Transverse colon (tissue), 4 donors: Measurements from ENCODE around the gene PRR33. TPM values are rescaled to one million over a fixed set of nuclear protein-coding genes. Genes with fewer than 3 reads are reported as not detected.

Experiments
- DNase-seq: peaks from one replicate; pipeline ENCODE4 v3.0.0-alpha.2; 2019
- H3K27ac ChIP-seq, 4 donors: fragments of 200-600 bp; sonication (generic); 2 replicates each; pipeline ENCODE4 v1.5.1; 2016 to 2018; ENCODE audit warnings: inconsistent platforms in 4 of 4
- H3K27me3 ChIP-seq: fragments of 200-600 bp; sonication (generic); 2 replicates; pipeline ENCODE4 v1.5.1; 2017; ENCODE audit warnings: inconsistent platforms
- H3K36me3 ChIP-seq, 4 donors: fragments of 200-600 bp; sonication (generic); 2 replicates each; pipeline ENCODE4 v1.5.1; 2017 to 2019; ENCODE audit warnings: inconsistent platforms in 4 of 4
- H3K4me1 ChIP-seq, 4 donors: fragments of 200-600 bp; sonication (generic); 2 replicates each; pipeline ENCODE4 v1.5.1; 2017 to 2020; ENCODE audit warnings: inconsistent platforms in 4 of 4
- H3K4me3 ChIP-seq, 4 donors: fragments of 200-600 bp; sonication (generic); 1 replicate in 1 of 4; 2 replicates in 3 of 4; pipeline versions ENCODE4 v1.5.1 to v1.6.1; 2017 to 2019; ENCODE audit warnings: inconsistent platforms in 4 of 4
- H3K9me3 ChIP-seq, 2 donors: fragments of 200-600 bp; sonication (generic); 2 replicates each; pipeline ENCODE4 v1.5.1; 2017 to 2019; ENCODE audit warnings: inconsistent platforms in 2 of 2
- EP300 ChIP-seq: sonication (generic); formaldehyde crosslinking; IDR thresholded peaks from one replicate; pipeline ENCODE4 v1.6.1; 2017; ENCODE audit warnings: antibody characterized with exemption, low read depth
- POLR2A ChIP-seq: fragments of 450-650 bp; IDR thresholded peaks from one replicate; pipeline ENCODE4 v1.6.1; 2016; ENCODE audit warnings: antibody characterized with exemption, mild to moderate bottlenecking, moderate library complexity
- POLR2AphosphoS5 ChIP-seq, 3 donors: sonication (generic); formaldehyde crosslinking; IDR thresholded peaks; one replicate each; pipeline ENCODE4 v1.6.1; 2016; ENCODE audit warnings: antibody characterized with exemption in 3 of 3
- WGBS, 2 donors: methylation state at CpG; one replicate each; pipeline ENCODE4 v1.1.5; 2018; ENCODE audit warnings: low coverage in 1 of 2; 5-methylcytosine and 5-hydroxymethylcytosine counted together
- in situ Hi-C, 4 donors: fragments of 200-750 bp; cut with MboI; loops; one replicate each; pipeline versions ENCODE4 v1.15.0 to v1.15.1; 2017; ENCODE audit warnings: low sequenced_read_pairs in 3 of 4, low pct_ligation_motif_present in 1 of 4, low pct_unique_long_range_greater_than_20kb in 1 of 4
- intact Hi-C: fragments of 100-400 bp; cut with DNase I; formaldehyde crosslinking; loops from one replicate; pipeline ENCODE4 v1.15.1; 2023; ENCODE audit warnings: low total_unique reads
- total RNA-seq, 4 donors: library from RNA; depleted of rRNA; stranded (reverse); fragments of >200 nt; gene quantifications; one replicate each; pipeline ENCODE4 v1.1.0, GENCODE V29; 2016
- TF ChIP-seq, protein P1 (sequence below), 5 experiments: fragments of 200-600 bp in 3 of 5; fragments of 450-650 bp in 2 of 5; sonication (generic) in 3 of 5; IDR thresholded peaks; 1 replicate in 2 of 5; 2 replicates in 3 of 5; pipeline ENCODE4 v1.5.1; 2016 to 2017; ENCODE audit warnings: antibody characterized with exemption in 5 of 5, inconsistent platforms in 3 of 5, mild to moderate bottlenecking in 2 of 5, moderate library complexity in 1 of 5

Gene PRR33
- total RNA-seq, 4 donors from 2014 or later, result not detected

- WGBS, 2 donors, result 93% methylated on average over 25 of the region's 29 CpGs; no CpG with 5 or more reads in 1 of the 2 donors
- peaks cover 0 to 16% (median 8%) of the 10 kb centered on the region in 4 donors for H3K4me1 ChIP-seq
Measured at GRCh38 chr11:1842149-1843097, 49.3 kb downstream of the PRR33 start.

GRCh38 chr11:1841511-1842148 is 50.1 kb downstream of the PRR33 start:
- Histone ChIP-seq H3K36me3 (no peaks in the 10 kb centered on the region), H3K4me1 (peaks cover 0 to 16% (median 8%) of the 10 kb centered on the region in 4 donors), H3K27ac (no peak overlapping the region), H3K9me3 (no peaks in the 10 kb centered on the region), H3K27me3 (no peaks in the 10 kb centered on the region), H3K4me3 (no peak overlapping the region)
- in situ Hi-C loops (no loop called here), intact Hi-C loops (no loop called here)
- TF ChIP-seq, protein P1, sequence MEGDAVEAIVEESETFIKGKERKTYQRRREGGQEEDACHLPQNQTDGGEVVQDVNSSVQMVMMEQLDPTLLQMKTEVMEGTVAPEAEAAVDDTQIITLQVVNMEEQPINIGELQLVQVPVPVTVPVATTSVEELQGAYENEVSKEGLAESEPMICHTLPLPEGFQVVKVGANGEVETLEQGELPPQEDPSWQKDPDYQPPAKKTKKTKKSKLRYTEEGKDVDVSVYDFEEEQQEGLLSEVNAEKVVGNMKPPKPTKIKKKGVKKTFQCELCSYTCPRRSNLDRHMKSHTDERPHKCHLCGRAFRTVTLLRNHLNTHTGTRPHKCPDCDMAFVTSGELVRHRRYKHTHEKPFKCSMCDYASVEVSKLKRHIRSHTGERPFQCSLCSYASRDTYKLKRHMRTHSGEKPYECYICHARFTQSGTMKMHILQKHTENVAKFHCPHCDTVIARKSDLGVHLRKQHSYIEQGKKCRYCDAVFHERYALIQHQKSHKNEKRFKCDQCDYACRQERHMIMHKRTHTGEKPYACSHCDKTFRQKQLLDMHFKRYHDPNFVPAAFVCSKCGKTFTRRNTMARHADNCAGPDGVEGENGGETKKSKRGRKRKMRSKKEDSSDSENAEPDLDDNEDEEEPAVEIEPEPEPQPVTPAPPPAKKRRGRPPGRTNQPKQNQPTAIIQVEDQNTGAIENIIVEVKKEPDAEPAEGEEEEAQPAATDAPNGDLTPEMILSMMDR (IDR thresholded peaks at IDR 0.05), result no peak
- TF ChIP-seq POLR2A (no peak), POLR2AphosphoS5 (IDR thresholded peaks at IDR 0.05) (no peak)
- no peak for DNase-seq
- WGBS, 2 donors, result 88% methylated on average over 14 of the region's 19 CpGs; no CpG with 5 or more reads in 1 of the 2 donors

More at GRCh38 chr11:1842149-1843097, 49.3 kb downstream of the PRR33 start:
- in situ Hi-C loops (no loop called here), intact Hi-C loops (no loop called here)
- Histone ChIP-seq H3K9me3 (no peaks in the 10 kb centered on the region), H3K4me3 (no peak overlapping the region), H3K27me3 (no peaks in the 10 kb centered on the region), H3K36me3 (no peaks in the 10 kb centered on the region), H3K27ac (no peak overlapping the region)
- no peak for TF ChIP-seq EP300
- TF ChIP-seq, protein P1 (IDR thresholded peaks at IDR 0.05), result no peak
- TF ChIP-seq POLR2A, result no peak
- no peak for TF ChIP-seq POLR2AphosphoS5 (IDR thresholded peaks at IDR 0.05)
- DNase-seq, result no peak

DNA sequence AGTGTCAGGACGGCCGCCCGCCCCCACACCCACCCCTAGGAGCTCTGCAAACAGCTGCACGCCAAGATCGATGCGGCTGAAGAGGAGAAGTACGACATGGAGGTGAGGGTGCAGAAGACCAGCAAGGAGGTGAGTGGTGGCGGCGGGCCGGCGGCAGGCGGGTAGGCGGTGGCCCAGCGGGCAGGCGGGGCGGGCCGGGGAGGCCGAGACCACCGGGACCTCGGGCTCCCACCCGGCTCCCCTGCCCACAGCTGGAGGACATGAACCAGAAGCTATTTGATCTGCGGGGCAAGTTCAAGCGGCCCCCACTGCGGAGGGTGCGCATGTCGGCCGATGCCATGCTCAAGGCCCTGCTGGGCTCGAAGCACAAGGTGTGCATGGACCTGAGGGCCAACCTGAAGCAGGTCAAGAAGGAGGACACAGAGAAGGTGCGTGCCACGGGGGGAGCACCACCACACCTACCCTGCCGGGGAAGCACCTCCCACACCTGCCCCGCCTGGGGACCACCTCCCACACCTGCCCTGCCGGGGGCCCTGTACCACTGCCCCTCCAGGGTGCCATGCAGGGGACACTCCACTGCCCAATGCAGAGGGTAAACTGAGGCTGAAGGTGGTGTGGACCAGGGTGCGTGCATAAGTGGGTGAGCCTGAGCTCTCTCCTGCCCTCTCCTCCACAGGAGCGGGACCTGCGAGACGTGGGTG is 50.8 kb downstream of the PRR33 start:
- Histone ChIP-seq H3K27ac (no peak overlapping the region), H3K27me3 (no peaks in the 10 kb centered on the region), H3K36me3 (no peaks in the 10 kb centered on the region), H3K4me1 (peaks cover 0 to 16% (median 8%) of the 10 kb centered on the region in 4 donors), H3K4me3 (no peak overlapping the region), H3K9me3 (no peaks in the 10 kb centered on the region)
- TF ChIP-seq POLR2A (no peak), EP300 (no peak), POLR2AphosphoS5 (IDR thresholded peaks at IDR 0.05) (no peak)
- TF ChIP-seq, protein P1 (IDR thresholded peaks at IDR 0.05), result no peak
- intact Hi-C loops, result no loop called here
- DNase-seq, result no peak
- 79% methylated on average over 37 of the region's 37 CpGs; no CpG with 5 or more reads in 1 of the 2 donors for WGBS, 2 donors
- in situ Hi-C loops, result no loop called here
